ENCODE data around the gene DUOXA2.
"Not testable (repeated sequence)": the region's sequence is repeated elsewhere in the genome, so short reads cannot be mapped to it uniquely, and the experiment has no call there.

Gene DUOXA2

DNA sequence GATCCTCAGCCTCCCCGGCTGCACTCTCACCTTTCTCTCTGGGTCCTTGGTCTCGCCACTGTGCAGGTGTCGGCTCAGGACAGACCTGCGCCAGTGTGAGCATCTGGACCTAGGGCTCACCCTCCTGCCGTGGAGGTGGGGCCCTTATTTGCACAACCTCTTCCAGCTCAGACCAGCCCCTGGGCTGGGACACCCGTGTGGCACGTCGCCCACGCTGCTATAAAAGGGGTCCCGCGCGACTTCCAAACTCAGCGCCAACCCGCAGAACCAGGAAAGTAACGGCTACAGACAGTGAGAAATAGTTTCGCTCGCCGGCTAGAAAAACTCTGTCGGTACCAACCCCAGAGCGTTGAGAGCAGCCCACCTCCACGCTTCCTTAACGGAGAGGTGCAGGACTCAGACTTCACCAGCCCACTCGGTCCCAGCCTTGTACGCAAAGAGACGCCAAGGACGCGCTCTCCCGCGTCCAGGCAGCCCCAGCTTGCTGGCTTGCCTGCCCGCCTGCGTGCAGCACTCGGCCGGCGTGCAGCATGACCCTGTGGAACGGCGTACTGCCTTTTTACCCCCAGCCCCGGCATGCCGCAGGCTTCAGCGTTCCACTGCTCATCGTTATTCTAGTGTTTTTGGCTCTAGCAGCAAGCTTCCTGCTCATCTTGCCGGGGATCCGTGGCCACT is at the start of gene DUOXA2, which contains the start of gene DUOX2:
Gene DUOXA2, plus strand, starts transcription at position 251 of the 675 bp plus-strand sequence. Its CDS starts 280 bp downstream, at position 531.
Gene DUOX2, minus strand, starts transcription at position 97 of the 675 bp plus-strand sequence. CDS start 761 bp downstream, outside the sequence.
- peak in 2 of 3 experiments; percentile 16 to 28 for DNase-seq

- no peak for DNase-seq
Measured at GRCh38 chr15:45064386-45064785, 49.7 kb upstream of the DUOXA2 start.

- not testable (repeated sequence) for DNase-seq
Measured at GRCh38 chr15:45069942-45070360, 44.2 kb upstream of the DUOXA2 start.

DNA sequence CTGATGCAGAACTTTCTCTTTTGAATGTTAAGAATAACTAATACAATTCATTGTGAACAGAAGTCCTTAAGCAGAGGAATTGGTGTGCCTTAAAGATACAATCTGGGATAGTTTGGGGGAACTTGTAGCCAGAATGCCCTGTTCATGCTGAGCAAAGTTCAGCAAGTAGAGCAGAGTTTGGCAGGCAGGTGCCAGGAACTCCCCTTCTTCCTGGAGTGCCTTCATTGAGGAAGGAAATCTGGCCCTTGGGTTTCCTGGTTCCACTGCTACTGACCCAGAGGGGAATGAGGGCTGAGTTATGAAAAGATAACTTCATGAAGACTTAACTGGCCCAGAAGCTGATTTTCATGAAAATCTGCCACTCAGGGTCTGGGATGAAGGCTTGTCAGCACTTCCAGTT is 40.5 kb upstream of the DUOXA2 start:
- not testable (repeated sequence) for DNase-seq

GRCh38 chr15:45075440-45076320 is 38.4 kb upstream of the DUOXA2 start:
- not testable (repeated sequence) for DNase-seq

DNA sequence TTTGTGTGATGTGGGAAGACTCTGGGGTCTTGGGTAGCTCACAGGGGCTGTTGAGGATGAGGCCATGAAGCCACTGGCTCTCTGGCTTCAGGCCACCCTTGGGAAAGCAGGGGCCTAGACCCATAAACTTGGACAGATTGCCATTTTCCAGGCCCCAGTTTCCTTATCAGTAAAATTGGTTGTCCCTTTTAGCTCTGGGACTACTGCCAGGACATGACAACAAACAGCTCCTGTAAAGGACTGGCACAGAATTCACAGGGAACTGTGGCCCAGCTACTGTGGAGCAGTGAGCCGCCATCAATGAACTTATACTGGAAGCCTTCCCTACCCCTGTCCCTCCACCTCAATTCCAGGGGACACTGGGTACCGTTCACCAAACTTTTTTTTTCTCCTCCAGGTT is 36.7 kb upstream of the DUOXA2 start:
- not testable (repeated sequence) for DNase-seq

DNA sequence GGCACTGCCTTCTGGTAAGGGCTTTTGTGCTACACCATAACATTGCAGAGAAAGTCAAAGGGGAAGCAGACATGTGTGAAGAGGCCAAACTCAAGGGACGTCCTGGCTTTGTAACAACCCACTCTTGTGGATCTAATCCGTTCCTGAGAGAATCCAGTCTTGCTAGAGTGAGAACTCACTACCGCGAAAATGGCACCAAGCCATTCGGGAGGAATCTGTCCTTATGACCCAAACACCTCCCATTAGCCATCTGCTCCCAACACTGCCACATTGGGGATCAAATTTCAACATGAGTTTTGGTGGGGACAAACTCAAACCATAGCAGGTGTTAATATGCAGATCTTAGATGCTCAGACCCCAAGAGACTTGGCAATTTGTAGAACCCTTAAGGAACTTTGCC is 34.9 kb upstream of the DUOXA2 start:
- DNase-seq, result not testable (repeated sequence)

DNA sequence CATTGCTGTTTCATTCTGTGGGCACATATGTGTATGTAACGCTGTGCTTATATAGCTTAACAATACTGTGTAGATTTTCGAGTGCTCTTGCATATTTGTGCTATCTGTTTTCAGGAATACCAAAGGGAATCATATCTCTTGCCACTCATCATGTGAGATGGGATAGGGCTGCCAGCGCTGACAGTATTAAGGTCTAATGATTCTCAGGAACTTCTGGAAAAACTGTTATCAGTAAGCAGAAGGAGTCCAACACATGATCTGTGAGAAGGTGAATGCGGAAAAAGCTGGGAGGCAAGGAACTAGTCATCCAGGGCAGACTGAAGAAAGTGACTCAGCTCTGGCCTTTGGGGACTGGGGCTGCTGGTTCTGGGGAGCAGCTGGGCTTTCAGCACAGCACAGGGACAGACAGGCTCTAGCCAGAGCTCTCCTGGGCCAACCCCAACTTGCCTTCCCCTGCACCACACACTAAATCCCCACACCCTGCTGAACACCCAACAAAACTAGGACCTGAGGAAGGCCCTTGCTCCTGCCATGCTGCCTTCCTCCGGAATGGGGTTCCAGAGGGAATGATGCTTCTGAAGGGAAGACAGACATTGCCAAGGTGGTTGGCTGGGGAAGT is 34.4 kb upstream of the DUOXA2 start:
- DNase-seq, result not testable (repeated sequence)

DNA sequence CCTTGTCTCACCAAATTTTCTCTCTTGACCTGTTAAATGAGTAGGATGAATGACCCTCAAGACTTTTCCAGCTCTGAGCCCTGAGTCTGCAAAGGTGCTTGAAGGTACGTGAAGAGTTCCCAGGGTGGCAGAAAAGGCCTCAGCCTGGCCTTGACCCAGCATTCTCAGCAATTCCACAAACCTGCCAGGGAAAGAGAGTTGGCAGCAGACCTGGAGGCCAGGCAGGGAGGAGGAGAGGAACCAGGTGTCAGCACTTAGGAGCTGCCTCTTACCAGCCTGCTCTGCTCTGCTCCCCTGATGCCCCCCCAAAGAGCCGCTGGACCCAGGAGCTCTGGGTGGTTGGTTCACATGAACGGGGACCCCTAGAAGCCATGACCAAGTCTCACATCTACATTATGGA is 33.5 kb upstream of the DUOXA2 start:
- not testable (repeated sequence) for DNase-seq

DNA sequence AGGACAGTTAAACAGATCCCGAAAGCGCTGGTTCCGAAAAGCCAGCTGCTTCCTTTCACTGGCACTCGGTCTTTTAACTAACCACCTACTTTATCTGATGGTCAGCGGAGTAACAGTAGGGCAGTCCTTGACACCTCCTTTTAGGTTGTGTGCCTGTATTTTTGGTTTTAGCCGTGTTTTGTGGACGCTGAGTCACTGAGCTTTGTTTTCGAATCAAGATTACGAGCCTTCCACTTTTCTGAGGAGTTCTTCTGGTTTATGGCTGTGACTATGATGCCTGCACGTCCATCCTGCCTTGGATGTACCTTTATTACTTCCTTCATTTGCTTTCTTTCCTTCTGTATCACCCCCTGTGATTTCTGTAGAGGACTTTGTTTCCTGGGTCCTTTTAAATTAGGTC is 31.7 kb upstream of the DUOXA2 start:
- DNase-seq, result not testable (repeated sequence)

DNA sequence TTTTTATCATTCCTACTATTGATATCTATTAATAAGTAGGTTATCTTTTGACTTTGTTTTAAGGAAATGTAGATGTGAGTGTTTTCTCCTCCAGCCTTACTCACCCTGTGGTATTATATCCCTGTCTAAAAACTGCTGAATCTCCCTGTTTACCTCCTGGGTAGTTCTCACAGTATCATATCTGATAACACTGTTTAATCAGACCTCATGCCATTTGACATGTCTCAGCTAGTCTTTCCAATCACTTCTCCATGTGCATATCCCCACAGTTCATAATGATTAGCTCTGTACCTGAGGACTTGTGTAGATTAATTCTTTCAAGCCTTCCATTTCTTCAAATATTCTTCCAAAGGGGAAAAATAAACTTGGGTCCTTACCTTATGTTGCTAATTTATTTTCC is 30.9 kb upstream of the DUOXA2 start:
- DNase-seq, result no peak

DNA sequence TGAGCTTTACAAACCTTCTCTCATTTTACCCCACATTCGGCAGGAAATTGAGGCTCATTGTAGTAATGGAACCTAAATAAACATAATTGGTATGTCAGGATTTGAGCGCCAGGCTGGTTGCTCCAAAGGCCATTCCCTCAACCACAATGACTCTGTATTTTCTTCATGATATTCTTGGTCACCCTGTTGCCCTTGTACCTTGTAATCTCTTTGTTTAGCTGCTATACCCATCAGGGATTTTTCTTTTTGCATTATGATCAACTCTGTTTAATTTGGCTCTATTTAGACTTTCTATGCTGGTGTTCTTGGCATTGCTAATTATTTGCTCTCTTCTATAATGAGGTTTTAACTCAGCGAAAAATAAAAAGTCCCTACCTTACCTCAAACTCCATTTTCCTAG is 30.0 kb upstream of the DUOXA2 start:
- DNase-seq, result no peak

- DNase-seq, result no peak
Measured at GRCh38 chr15:45087513-45087912, 26.6 kb upstream of the DUOXA2 start.

- DNase-seq, result no peak
Measured at GRCh38 chr15:45088801-45089711, 25.1 kb upstream of the DUOXA2 start.

DNA sequence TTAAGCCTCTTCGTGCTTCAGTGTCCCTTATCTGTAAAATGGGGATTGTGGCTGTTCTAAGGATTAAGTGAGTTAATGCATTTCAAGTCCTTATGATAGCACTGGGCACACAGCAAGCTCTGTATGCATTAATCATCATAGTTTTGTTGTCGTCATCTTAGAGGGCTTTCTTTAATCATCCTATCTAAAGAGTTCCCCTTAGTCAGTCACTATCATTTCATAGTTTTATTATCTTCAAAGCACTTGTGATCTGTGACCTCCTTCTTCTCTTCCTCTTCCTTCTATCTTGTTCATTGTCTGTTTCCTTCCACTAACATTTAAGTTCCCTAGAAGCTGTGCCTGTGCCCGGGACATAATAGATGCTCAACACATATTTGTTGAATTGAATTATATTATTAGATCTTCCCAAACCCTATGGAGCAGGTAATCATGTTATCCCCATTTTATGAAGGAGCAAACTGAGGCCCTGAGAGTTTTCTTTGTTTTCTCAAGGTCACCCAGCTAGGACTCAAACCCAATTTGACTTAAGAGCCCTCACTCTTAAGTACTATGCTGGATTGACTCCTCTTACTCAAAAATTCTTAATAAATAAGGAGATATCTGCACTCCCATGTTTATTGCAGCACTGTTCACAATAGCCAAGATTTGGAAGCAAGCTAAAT is 24.3 kb upstream of the DUOXA2 start:
- no peak for DNase-seq

GRCh38 chr15:45091161-45091560 is 23.0 kb upstream of the DUOXA2 start:
- no peak for DNase-seq

DNA sequence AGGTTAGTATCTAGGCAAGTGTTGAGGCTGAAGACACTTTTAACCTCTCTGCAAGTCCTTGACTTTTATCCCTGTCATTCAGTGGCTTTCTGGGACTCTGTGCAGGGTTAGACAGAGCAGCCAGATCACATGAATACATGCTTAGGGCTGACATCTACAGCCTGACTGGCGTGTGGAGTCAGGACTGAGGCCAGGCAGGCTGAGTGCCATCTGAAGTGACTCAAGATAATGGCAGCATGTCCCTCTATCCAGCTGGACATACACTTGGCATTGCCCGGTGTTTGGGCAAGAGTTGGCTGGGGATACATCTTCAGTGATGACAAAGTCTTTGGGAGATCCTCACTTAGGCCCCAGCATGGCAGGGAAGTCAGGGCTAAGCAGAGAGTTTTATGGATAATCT is 22.6 kb upstream of the DUOXA2 start:
- no peak for DNase-seq

- DNase-seq, result no peak
Measured at GRCh38 chr15:45093013-45093412, 21.1 kb upstream of the DUOXA2 start.

GRCh38 chr15:45093622-45094357 is 20.3 kb upstream of the DUOXA2 start:
- no peak for DNase-seq

DNA sequence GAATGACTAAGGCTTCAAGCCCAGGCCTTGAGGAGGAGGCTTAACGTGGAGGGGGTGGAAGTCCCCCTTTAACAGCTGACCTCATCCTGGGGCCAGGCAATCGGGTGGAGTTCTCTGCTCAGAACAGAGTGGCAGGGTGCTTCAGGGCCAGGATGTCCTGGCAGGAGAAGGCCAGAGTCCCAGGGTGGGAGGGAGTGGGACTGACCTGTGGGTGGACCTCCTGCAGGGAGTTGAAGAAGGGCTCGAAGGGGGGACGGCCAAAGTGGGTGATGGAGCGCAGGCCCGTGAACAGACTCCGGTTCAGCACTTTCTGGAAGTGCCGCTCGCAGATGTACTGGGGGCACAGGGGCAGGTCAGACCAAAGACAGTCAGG is 19.8 kb upstream of the DUOXA2 start:
- no peak for DNase-seq

GRCh38 chr15:45095661-45096060 is 18.5 kb upstream of the DUOXA2 start:
- DNase-seq, result no peak

Data from NCI-H1417 (cell line).